22Rv1 (cell line): Measurements from ENCODE around the gene ZNF275.

Experiments
- ZFX ChIP-seq: fragments of 450-650 bp; IDR thresholded peaks from 2 replicates; pipeline ENCODE4 v1.6.1; 2017; ENCODE audit warnings: antibody characterized with exemption, borderline replicate concordance
- TF ChIP-seq, protein P1 (sequence below): fragments of 450-650 bp; IDR thresholded peaks from 2 replicates; pipeline ENCODE4 v1.5.1; 2017; ENCODE audit warnings: mild to moderate bottlenecking

GRCh38 chrX:153348421-153348820, 14.5 kb downstream of the ZNF275 start:
- TF ChIP-seq, protein P1, sequence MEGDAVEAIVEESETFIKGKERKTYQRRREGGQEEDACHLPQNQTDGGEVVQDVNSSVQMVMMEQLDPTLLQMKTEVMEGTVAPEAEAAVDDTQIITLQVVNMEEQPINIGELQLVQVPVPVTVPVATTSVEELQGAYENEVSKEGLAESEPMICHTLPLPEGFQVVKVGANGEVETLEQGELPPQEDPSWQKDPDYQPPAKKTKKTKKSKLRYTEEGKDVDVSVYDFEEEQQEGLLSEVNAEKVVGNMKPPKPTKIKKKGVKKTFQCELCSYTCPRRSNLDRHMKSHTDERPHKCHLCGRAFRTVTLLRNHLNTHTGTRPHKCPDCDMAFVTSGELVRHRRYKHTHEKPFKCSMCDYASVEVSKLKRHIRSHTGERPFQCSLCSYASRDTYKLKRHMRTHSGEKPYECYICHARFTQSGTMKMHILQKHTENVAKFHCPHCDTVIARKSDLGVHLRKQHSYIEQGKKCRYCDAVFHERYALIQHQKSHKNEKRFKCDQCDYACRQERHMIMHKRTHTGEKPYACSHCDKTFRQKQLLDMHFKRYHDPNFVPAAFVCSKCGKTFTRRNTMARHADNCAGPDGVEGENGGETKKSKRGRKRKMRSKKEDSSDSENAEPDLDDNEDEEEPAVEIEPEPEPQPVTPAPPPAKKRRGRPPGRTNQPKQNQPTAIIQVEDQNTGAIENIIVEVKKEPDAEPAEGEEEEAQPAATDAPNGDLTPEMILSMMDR = no peak
- TF ChIP-seq ZFX = no peak
